ENCODE results near the gene VPS37B.

VPS37B gene

DNA sequence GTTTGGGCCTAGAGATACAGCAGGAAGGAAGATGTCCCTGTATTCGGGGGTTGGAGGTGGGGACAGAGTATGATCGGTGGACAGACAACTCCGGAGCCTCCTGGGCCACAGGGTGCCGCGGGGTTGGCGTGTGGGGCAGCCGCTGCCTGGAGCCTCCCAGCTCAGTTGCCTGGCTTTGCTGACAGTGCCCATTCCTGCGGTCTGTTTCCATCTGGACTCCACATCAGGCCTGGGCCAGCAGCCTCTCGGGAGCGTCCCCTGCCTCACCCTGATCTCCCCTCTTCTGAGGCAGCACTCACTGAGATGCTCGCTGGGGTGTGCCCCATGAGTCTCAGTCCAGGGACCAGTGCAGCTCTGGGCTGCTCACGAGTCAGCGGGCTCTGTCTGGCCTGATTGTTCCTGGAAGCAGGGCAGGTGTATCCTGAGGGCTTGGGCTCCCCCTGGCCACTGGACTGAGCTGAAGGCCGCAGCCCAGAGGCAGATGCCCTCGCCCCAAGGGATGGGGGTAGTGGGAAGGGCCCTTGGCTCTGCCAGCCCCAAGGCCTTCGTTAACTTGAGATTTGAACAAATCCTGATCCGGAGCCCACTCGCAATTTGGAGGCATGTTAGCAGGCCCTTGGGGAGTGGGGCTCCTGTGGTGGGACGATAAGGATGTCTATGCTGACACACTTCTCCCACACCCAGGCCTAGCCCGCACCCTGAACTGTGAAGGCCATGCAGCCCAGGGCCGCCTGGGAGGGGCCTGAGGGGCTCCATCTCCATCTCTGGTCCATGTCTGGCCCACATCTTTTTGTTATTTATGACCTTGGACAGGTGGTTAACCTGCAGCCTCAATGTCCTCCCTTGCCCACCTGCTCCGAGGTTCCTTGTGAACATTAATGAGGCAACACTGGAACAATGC, 53.2 kb downstream of the VPS37B start:
- no peak overlapping the region for H3K27ac ChIP-seq
- no peaks in the 10 kb centered on the region for H3K36me3 ChIP-seq (replicated peaks)
- H3K4me3 ChIP-seq (ENCODE audit: low read depth, low read length): no peak overlapping the region
- H3K27me3 ChIP-seq (replicated peaks): no peaks in the 10 kb centered on the region
- TF ChIP-seq CTCF (IDR thresholded peaks at IDR 0.05; ENCODE audit: low read depth, low read length, missing control alignments): no peak
- DNase-seq: no peak
- in situ Hi-C loops (cut with HindIII; ENCODE audit: low pct_ligation_motif_present, low sequenced_read_pairs): no loop called here

DNA sequence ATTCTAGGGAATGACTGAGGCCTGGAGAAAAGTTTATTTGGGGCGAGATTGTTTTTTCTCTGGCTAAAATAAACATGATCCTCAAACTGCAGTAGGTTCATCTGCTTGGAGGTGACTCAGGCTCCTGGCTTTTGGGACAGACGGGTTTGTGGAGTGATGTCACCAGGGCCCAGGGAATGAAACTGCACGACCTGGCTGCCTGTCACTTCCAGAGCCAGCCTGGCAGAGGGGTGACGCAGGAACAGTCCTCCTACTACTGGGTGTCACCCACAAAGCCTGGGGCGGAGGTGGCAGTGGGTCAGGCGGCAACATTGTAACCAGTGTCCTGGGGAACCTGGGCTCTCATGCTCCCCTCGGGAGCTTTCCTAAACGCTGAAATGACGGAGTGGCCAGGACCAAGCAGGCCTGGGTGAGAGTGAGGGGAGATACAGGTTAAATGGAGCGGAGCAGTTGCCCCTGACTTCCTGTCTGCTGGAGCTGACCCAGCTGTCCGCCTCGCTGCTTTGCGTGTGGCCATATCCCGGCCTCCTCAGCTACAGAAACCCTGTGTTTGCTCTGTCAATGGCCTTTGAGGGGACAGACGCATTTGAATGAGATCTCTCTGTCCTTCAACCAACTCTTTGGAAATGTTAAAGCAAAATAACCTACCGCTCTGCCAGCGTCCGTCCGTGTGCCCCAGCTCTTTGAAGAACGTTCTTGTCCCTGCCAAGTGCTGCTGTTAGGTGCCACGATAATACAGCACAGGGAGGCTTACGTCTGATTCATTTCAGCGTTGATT, 54.2 kb downstream of the VPS37B start:
- Histone ChIP-seq H3K36me3 (replicated peaks) (no peaks in the 10 kb centered on the region), H3K27ac (no peak overlapping the region), H3K4me3 (ENCODE audit: low read depth, low read length) (no peak overlapping the region), H3K27me3 (replicated peaks) (no peaks in the 10 kb centered on the region)
- in situ Hi-C loops (cut with HindIII; ENCODE audit: low pct_ligation_motif_present, low sequenced_read_pairs): no loop called here
- no peak for TF ChIP-seq CTCF (IDR thresholded peaks at IDR 0.05; ENCODE audit: low read depth, low read length, missing control alignments)
- peak; percentile 60 for DNase-seq

- H3K36me3 ChIP-seq (replicated peaks): no peaks in the 10 kb centered on the region
- in situ Hi-C loops (cut with HindIII; ENCODE audit: low pct_ligation_motif_present, low sequenced_read_pairs): no loop called here
- H3K27ac ChIP-seq: no peak overlapping the region
- TF ChIP-seq CTCF (IDR thresholded peaks at IDR 0.05; ENCODE audit: low read depth, low read length, missing control alignments): no peak
- peak; percentile 20 for DNase-seq
- no peaks in the 10 kb centered on the region for H3K27me3 ChIP-seq (replicated peaks)
- no peak overlapping the region for H3K4me3 ChIP-seq (ENCODE audit: low read depth, low read length)
Measured at GRCh38 chr12:122840580-122841513, 55.1 kb downstream of the VPS37B start.

DNA sequence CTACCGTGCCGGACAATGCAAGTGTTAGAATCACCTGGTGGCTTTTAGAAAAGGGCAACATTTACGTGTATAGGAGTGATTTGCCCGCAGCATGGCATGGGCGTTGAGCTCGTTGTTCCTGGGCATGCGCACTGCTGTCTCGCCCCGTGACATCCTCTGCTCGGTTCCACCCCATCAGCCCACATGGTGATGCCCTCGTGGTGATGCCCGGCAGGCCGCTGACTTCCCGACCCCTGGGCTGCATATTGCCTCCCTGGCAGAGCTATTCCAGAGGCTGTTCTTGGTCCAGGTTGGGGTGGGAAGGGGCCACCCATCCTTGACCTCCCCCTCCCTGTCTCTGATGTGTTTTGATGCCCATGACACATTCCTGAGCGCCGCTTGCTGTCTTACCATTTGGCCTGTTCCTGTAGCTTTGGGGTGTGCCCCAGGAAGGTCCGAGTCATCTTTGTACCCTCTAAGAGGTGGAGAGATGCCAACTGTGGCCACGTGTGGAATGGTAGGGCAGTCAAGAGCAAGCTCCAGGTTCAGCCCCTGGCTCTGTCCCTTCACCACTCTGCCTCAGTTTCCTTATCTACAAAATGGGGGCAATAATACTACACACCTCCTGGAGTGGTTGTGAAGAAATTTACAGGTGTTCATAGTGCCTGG, 55.9 kb downstream of the VPS37B start:
- no peak overlapping the region for H3K4me3 ChIP-seq (ENCODE audit: low read depth, low read length)
- in situ Hi-C loops (cut with HindIII; ENCODE audit: low pct_ligation_motif_present, low sequenced_read_pairs): no loop called here
- no peaks in the 10 kb centered on the region for H3K27me3 ChIP-seq (replicated peaks)
- H3K27ac ChIP-seq: no peak overlapping the region
- DNase-seq: no peak
- no peaks in the 10 kb centered on the region for H3K36me3 ChIP-seq (replicated peaks)
- no peak for TF ChIP-seq CTCF (IDR thresholded peaks at IDR 0.05; ENCODE audit: low read depth, low read length, missing control alignments)

- H3K36me3 ChIP-seq (replicated peaks): no peaks in the 10 kb centered on the region
- in situ Hi-C loops (cut with HindIII; ENCODE audit: low pct_ligation_motif_present, low sequenced_read_pairs): no loop called here
- H3K4me3 ChIP-seq (ENCODE audit: low read depth, low read length): no peak overlapping the region
- no peaks in the 10 kb centered on the region for H3K27me3 ChIP-seq (replicated peaks)
- H3K27ac ChIP-seq: no peak overlapping the region
- TF ChIP-seq CTCF (IDR thresholded peaks at IDR 0.05; ENCODE audit: low read depth, low read length, missing control alignments): no peak
- no peak for DNase-seq
Measured at GRCh38 chr12:122838841-122839240, 57.1 kb downstream of the VPS37B start.
